GM12891 (cell line): Measurements from ENCODE around the gene XPO5.

ENCODE experiments used
- DNase-seq: peaks from one replicate; pipeline ENCODE4 v3.0.0; 2011; ENCODE audit warnings: low spot score; ENCODE audit not compliant: insufficient read length
- FAIRE-seq: peaks from 2 replicates; lab custom pipeline; 2011; peaks lifted over from hg19 to GRCh38; lab: Jason Lieb, UNC
- PAX5 ChIP-seq: IDR thresholded peaks from 2 replicates; pipeline ENCODE4 v1.6.1; 2011; ENCODE audit warnings: low read length, moderate library complexity, mild to moderate bottlenecking; ENCODE audit not compliant: insufficient read depth, severe bottlenecking
- POLR2A ChIP-seq: IDR thresholded peaks from 2 replicates; pipeline ENCODE4 v1.6.1; 2011; ENCODE audit warnings: low read depth, low read length, control low read depth
- POLR2AphosphoS5 ChIP-seq: IDR thresholded peaks from 2 replicates; pipeline ENCODE4 v1.6.1; 2011; ENCODE audit warnings: low read depth, low read length, control low read depth
- POU2F2 ChIP-seq: IDR thresholded peaks from 2 replicates; pipeline ENCODE4 v1.6.1; 2011; ENCODE audit warnings: low read depth, mild to moderate bottlenecking, control low read depth, low read length, moderate library complexity
- SPI1 ChIP-seq: IDR thresholded peaks from 2 replicates; pipeline ENCODE4 v1.6.1; 2011; ENCODE audit warnings: low read depth, low read length, control low read depth
- TAF1 ChIP-seq: IDR thresholded peaks from 2 replicates; pipeline ENCODE4 v1.6.1; 2011; ENCODE audit warnings: low read depth, low read length, control low read depth

The XPO5 gene

GRCh38 chr6:43520097-43520496, 55.7 kb downstream of the XPO5 start:
- TF ChIP-seq POLR2A (no peak), POLR2AphosphoS5 (0 out of 2 replicates have a peak, but pooled peaks have one; percentile 30), POU2F2 (no peak), PAX5 (no peak), SPI1 (no peak)
- DNase-seq (no peak), FAIRE-seq (no peak)

GRCh38 chr6:43517505-43518357, 58.1 kb downstream of the XPO5 start:
- TF ChIP-seq TAF1 = no peak
- no peak for TF ChIP-seq POLR2AphosphoS5
- TF ChIP-seq POLR2A = no peak
- TF ChIP-seq PAX5 = no peak
- TF ChIP-seq SPI1 = no peak
- TF ChIP-seq POU2F2 = no peak
- DNase-seq (no peak), FAIRE-seq (peak; percentile 59)

DNA sequence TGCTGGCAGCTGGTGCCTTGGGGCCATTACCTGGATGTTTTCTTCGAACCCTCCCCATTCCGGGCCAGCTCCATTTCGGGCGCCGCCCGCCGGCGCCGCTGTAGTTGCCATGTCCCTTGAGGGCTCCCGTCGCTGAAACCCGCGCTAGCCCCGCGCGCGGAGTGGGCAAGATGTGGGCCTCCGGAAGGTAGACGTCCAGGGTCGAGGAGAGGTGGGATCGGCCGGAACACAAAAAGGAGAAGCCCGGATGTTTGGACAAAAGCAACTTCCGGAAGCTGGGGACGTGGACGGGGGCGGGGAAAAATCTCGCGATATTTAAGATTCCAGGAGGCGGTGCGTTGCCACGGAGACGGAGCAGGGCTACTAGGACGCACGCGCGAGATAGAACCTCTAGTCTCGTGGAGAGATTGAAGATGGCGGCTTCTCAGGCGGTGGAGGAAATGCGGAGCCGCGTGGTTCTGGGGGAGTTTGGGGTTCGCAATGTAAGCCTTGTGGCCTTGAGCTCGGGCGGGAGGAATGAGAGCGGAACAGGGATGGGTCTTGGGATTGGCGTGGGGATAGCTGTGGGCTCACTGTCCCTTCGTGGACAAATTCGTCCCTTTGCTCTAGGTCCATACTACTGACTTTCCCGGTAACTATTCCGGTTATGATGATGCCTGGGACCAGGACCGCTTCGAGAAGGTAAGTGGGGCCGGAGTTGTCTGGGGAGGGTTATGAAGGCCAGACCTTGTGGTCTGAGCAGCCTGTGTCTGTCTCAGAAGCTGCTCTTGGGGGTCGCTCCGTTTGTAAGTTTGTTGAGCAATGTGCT, 58.9 kb downstream of the XPO5 start, which contains the start of the genes POLR1C and YIPF3:
TSS of gene POLR1C (plus strand) at position 393 of the 808 bp plus-strand sequence. CDS start at position 414, 21 bp downstream.
TSS of gene YIPF3 (minus strand) at position 230 of the 808 bp plus-strand sequence. CDS start at position 111, 119 bp downstream.
- TF ChIP-seq SPI1 (peak; percentile 35; the same call in 1 of the 2 replicates), POLR2A (peak; percentile 98), TAF1 (peak; percentile 89), POU2F2 (no peak), PAX5 (peak; percentile 12), POLR2AphosphoS5 (peak; percentile 92)
- FAIRE-seq (peak; percentile 94), DNase-seq (peak; percentile 93)

DNA sequence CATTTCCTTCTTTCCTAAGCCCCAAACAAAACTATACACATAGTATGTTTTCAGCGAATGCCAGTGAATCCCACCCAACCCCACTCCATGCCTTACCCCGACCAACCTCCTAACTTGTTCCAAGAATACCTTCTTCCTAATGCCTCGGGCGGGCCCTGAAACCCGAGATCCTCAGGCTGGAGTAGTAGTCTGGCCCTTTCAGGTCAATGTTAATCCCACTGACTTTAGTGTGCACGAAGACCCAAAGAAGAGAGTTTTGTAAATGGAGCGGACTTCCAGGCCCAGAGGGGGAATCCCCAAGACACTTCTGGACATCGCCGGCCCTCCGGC, 59.5 kb downstream of the XPO5 start:
- TF ChIP-seq SPI1 (no peak), POLR2AphosphoS5 (no peak), POU2F2 (no peak), POLR2A (no peak), TAF1 (no peak), PAX5 (no peak)
- DNase-seq (no peak), FAIRE-seq (peak; percentile 23)

DNA sequence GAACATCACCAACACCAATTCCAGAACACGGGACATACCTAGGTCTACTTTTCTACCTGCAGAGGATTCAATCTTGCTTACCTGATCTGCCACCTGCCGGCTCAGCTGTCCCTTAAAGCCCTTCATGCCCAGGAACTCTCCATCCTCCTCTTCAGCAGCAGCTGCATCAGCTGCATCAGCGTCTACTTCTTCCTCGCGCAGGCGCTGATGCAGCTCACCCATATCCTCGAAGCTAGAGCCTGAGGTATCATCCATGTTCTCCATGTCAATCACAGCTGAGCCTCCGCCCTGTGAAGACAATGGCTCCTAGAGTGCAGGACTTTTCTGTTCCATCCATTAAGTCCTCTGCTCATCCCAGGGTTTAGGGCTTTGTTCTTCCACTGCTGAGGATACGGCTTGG, 60.0 kb downstream of the XPO5 start:
- DNase-seq (no peak), FAIRE-seq (no peak)

GRCh38 chr6:43511824-43512415, 63.9 kb downstream of the XPO5 start:
- FAIRE-seq (no peak), DNase-seq (no peak)
- TF ChIP-seq POLR2AphosphoS5 (no peak), POLR2A (no peak), PAX5 (no peak), TAF1 (no peak), SPI1 (no peak), POU2F2 (no peak)

More for the DNA sequence above, 60.0 kb downstream of the XPO5 start:
- TF ChIP-seq POLR2A = no peak
- no peak for TF ChIP-seq TAF1
- TF ChIP-seq POLR2AphosphoS5 = no peak
- no peak for TF ChIP-seq PAX5
- no peak for TF ChIP-seq SPI1
- TF ChIP-seq POU2F2 = no peak

DNA sequence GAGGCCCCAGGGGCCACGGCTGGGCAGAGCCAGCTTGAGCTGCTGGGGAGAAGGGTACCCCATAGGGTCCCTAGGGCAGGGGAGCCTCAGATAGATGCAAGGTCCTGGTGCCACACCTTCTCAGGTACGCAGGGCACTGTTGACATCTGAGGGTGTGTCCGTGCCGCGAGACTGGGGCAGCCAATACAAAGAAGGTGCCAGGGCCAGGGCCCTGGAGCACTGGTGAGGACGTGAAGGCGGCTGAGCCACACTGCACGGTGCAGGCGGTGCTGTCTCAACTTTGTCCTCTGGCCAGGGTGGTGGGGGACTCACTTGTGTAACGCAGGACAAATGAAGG, 65.0 kb downstream of the XPO5 start:
- peak; percentile 20 for FAIRE-seq
- TF ChIP-seq TAF1 (no peak), POLR2A (0 out of 2 replicates have a peak, but pooled peaks have one; percentile 4), SPI1 (no peak), POLR2AphosphoS5 (no peak)
- no peak for DNase-seq

GRCh38 chr6:43509984-43510826, 65.6 kb downstream of the XPO5 start, which contains the start of gene LRRC73:
TSS of gene LRRC73 (minus strand) at chr6:43510346. CDS start at chr6:43509785, 561 bp downstream.
- TF ChIP-seq POLR2A (0 out of 2 replicates have a peak, but pooled peaks have one; percentile 17), TAF1 (no peak), POU2F2 (no peak)
- peak; percentile 84 for DNase-seq
- peak; percentile 94 for FAIRE-seq
